Osteocyte (in vitro differentiated cells): ENCODE measurements around the gene LINC01488. TPM values are rescaled to one million over a fixed set of nuclear protein-coding genes. Genes with fewer than 3 reads are reported as not detected.

Source experiments
- DNase-seq: peaks from one replicate; pipeline ENCODE4 v3.0.0; 2021; ENCODE audit warnings: mixed read lengths; ENCODE audit not compliant: unreplicated experiment; ENCODE audit errors: extremely low spot score
- H3K27ac Mint-ChIP-seq: one replicate; pipeline ENCODE4 v1.8.0; 2021; ENCODE audit warnings: mild to moderate bottlenecking, mixed read lengths; ENCODE audit not compliant: unreplicated experiment
- H3K27me3 Mint-ChIP-seq: one replicate; pipeline ENCODE4 v1.8.0; 2021; ENCODE audit warnings: mixed read lengths; ENCODE audit not compliant: unreplicated experiment
- H3K36me3 Mint-ChIP-seq: one replicate; pipeline ENCODE4 v1.8.0; 2021; ENCODE audit warnings: mixed read lengths; ENCODE audit not compliant: unreplicated experiment
- H3K4me1 Mint-ChIP-seq: one replicate; pipeline ENCODE4 v1.8.0; 2021; ENCODE audit warnings: mixed read lengths; ENCODE audit not compliant: unreplicated experiment
- H3K4me3 Mint-ChIP-seq: one replicate; pipeline ENCODE4 v1.8.0; 2021; ENCODE audit warnings: mild to moderate bottlenecking, moderate library complexity, mixed read lengths; ENCODE audit not compliant: unreplicated experiment
- H3K9me3 Mint-ChIP-seq: one replicate; pipeline ENCODE4 v1.8.0; 2021; ENCODE audit warnings: mixed read lengths; ENCODE audit not compliant: unreplicated experiment
- total RNA-seq: library from RNA; stranded (reverse); gene quantifications from 2 replicates; pipeline ENCODE4 v1.2.1, GENCODE V29; 2021
- TF ChIP-seq, protein P1 (sequence below): fragments of 200-600 bp; sonication (generic); IDR thresholded peaks from 2 replicates; pipeline ENCODE4 v1.5.0; 2021; ENCODE audit warnings: antibody characterized with exemption, mild to moderate bottlenecking, moderate library complexity

LINC01488 gene
- total RNA-seq, 1 donor from 2014 or later: not detected

DNA sequence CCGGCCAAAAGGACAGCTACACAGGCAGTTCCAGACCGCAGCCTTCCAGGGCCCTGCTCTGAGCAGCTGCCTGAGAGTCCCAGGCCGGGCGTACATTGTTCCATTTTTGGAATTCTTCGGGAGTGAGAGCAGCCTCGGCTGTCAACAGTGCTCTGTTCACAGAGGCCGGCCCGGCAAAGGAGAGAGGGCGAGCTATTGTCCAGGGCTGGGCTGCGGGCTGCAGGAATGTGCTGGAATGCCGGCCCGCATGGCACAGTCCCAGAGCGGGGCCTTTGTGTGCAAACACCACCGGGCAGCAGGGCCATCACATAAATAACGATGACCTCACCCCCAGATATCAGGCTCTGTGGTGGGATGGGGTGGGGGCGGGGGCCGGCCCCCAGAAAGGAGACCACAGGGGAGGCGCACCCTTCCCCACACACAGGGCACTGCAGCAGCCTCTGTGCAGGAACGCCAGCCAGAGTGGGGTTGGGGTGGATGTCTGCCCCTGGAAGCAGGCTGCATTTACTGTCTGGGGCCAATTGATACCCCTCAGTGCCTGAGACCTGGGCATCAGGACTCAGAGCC is 15.8 kb downstream of the LINC01488 start:
- TF ChIP-seq, protein P1, sequence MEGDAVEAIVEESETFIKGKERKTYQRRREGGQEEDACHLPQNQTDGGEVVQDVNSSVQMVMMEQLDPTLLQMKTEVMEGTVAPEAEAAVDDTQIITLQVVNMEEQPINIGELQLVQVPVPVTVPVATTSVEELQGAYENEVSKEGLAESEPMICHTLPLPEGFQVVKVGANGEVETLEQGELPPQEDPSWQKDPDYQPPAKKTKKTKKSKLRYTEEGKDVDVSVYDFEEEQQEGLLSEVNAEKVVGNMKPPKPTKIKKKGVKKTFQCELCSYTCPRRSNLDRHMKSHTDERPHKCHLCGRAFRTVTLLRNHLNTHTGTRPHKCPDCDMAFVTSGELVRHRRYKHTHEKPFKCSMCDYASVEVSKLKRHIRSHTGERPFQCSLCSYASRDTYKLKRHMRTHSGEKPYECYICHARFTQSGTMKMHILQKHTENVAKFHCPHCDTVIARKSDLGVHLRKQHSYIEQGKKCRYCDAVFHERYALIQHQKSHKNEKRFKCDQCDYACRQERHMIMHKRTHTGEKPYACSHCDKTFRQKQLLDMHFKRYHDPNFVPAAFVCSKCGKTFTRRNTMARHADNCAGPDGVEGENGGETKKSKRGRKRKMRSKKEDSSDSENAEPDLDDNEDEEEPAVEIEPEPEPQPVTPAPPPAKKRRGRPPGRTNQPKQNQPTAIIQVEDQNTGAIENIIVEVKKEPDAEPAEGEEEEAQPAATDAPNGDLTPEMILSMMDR: no peak
- Mint-ChIP-seq H3K4me3 (no peak overlapping the region), H3K27me3 (peaks cover 9% of the 10 kb centered on the region), H3K36me3 (no peaks in the 10 kb centered on the region), H3K4me1 (peaks cover 12% of the 10 kb centered on the region), H3K27ac (no peak overlapping the region), H3K9me3 (no peaks in the 10 kb centered on the region)
- no peak for DNase-seq

DNA sequence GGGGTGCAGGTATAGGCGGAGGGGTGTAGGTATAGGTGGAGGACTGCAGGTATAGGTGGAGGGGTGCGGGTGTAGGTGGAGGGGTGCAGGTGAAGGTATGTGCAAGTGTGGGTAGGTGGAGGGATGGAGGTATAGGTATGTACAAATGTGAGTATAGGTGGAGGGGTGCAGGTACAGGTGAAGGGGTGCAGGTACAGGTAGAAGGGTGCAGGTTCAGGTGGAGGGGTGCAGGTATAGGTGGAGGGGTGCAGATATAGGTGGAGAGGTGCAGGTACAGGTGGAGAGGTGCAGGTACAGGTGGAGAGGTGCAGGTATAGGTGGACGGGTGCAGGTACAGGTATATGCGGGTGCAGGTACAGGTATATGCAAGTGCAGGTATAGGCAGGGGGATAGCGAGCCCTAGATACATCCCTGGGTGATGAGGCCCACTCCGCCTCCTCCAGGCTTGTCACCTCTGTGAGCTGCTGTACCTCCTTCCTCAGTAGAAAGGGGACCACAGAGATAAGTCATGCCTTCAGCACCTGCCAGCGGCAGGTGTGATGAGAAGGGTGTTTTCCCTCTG is 17.2 kb downstream of the LINC01488 start:
- H3K36me3 Mint-ChIP-seq: no peaks in the 10 kb centered on the region
- no peak overlapping the region for H3K27ac Mint-ChIP-seq
- DNase-seq: no peak
- no peaks in the 10 kb centered on the region for H3K9me3 Mint-ChIP-seq
- TF ChIP-seq, protein P1: no peak
- H3K4me3 Mint-ChIP-seq: no peak overlapping the region
- H3K27me3 Mint-ChIP-seq: peaks cover 6% of the 10 kb centered on the region
- peaks cover 12% of the 10 kb centered on the region for H3K4me1 Mint-ChIP-seq

DNA sequence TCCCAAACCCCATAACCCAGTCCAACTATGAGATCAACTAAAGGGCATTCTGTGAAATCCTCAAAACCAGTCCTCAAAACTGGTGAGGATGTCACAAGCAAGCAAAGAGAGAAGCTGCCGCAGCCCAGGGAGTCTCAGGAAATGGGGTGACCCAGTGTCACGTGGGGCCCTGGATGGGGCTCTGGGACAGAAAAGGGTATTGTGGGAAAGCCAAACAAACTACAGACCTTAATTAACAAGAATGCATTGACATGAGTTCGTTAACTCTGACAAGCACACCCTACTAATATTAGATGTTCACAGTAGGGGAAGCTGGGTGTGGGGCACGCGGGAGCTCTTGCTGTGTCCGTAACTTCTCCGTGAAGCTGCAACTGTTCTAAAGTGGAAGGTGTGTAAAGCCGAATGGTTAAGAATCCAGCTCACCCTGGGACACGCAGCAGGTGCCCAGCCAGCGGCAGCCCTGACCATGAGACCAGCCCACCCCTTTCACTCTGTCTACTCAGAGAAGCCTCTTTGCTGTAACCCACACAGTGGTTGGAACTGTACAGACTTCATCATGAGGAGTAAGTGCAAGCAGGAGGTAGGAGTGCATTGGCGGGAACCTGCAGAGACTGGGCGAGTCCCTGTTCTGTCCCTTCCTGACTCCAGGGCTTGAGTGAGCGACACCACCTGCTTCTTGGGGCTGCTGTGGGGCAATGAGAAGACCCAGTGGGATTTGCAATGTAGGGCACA is 17.9 kb downstream of the LINC01488 start:
- H3K36me3 Mint-ChIP-seq: no peaks in the 10 kb centered on the region
- no peaks in the 10 kb centered on the region for H3K9me3 Mint-ChIP-seq
- H3K4me1 Mint-ChIP-seq: peaks cover 12% of the 10 kb centered on the region
- DNase-seq: no peak
- no peak overlapping the region for H3K27ac Mint-ChIP-seq
- H3K4me3 Mint-ChIP-seq: no peak overlapping the region
- peaks cover 5% of the 10 kb centered on the region for H3K27me3 Mint-ChIP-seq
- TF ChIP-seq, protein P1: no peak

DNA sequence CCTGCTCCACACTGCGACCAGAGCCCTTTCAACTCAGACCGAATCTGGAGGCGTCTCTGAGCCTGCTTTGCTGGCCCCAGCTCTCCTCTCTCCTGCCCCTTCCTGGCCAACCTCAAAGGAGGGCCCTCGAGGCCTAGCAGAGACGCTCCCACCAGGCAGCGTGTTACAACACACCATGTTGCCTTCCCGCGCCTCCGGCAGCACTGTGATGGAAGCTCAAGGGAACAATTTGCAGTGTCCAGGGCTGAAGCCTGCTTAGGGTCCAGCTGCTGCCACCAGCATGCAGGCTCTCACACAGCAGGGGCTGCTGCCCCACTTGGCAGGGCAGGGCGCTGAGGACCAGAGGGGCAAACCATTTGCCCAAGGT is 18.4 kb downstream of the LINC01488 start:
- no peaks in the 10 kb centered on the region for H3K36me3 Mint-ChIP-seq
- peaks cover 12% of the 10 kb centered on the region for H3K4me1 Mint-ChIP-seq
- H3K9me3 Mint-ChIP-seq: no peaks in the 10 kb centered on the region
- no peak overlapping the region for H3K27ac Mint-ChIP-seq
- H3K4me3 Mint-ChIP-seq: no peak overlapping the region
- H3K27me3 Mint-ChIP-seq: peaks cover 5% of the 10 kb centered on the region
- TF ChIP-seq, protein P1: no peak
- no peak for DNase-seq

DNA sequence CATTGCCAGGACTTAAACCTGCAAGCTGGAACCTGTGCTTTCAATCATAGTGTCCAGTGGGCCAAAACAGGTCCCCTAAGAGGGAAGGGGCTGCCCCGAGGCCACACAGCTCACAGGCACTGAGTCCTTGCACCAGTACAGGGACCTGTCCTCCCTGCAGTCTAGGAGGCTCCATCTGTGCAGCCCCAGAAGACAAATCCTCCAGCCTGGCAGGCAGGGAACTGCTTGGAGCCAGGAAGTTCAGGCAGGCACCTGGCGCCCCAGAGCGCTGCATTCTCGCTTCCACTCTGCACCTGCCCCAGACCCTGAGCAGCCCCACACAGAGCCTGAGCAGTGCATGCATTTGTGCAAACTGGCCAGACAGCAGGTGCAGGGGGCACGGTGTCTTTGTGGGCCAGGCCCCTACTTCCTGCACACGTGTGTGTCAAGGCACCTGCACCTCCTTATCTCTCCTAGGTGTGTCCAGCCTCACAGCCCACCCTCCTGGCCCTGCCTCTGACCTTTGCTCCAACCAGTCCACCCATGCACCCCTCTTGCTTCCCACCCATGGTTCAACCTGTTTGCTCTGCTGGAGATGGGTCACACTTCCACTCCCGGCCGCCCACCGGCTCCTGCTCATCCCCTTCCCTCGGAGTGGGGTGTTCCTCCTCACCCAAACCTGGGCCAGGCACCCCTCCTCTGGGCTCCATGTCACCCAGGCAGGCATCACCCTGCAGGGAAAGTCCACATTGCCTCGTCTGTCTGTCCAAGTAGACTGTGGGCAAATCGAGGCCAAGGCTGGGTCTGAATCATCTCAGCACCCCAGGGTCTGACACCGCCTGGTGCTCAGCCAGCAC is 19.0 kb downstream of the LINC01488 start:
- Mint-ChIP-seq H3K4me1 (peaks cover 12% of the 10 kb centered on the region), H3K27ac (no peak overlapping the region), H3K27me3 (peaks cover 5% of the 10 kb centered on the region), H3K9me3 (no peaks in the 10 kb centered on the region), H3K4me3 (no peak overlapping the region), H3K36me3 (no peaks in the 10 kb centered on the region)
- no peak for DNase-seq
- TF ChIP-seq, protein P1: no peak
